Activated CD8-positive, alpha-beta memory T cell treated with anti-CD3 and anti-CD28 coated beads, Interleukin-2, amount 10 ng/mL, durations not matched to agents 7 days and 5 days (primary cell): ENCODE results near the gene ATP5F1D. TPM values are rescaled to one million over a fixed set of nuclear protein-coding genes. Genes with fewer than 3 reads are reported as not detected.

Experiments used
- ATAC-seq: fragments of 150-1000 bp; cut with Tn5 transposase; one replicate; pipeline ENCODE4 v1.10.0; 2021; ENCODE audit warnings: moderate library complexity
- CTCF ChIA-PET: fragments of 350-600 bp; sonication (Branson Sonifier 250); formaldehyde crosslinking; loops from one replicate; lab custom pipeline; 2021; ENCODE audit warnings: antibody characterized with exemption; lab: Charles Lee
- DNase-seq: peaks from one replicate; pipeline ENCODE4 v3.0.0-alpha.2; 2020
- H3K27ac Mint-ChIP-seq: one replicate; pipeline ENCODE4 v1.8.0; 2021; ENCODE audit warnings: mild to moderate bottlenecking, mixed read lengths
- H3K27me3 Mint-ChIP-seq: one replicate; pipeline ENCODE4 v1.8.0; 2021; ENCODE audit warnings: mixed read lengths
- H3K36me3 Mint-ChIP-seq: one replicate; pipeline ENCODE4 v1.8.0; 2021; ENCODE audit warnings: mild to moderate bottlenecking, mixed read lengths
- H3K4me1 Mint-ChIP-seq: one replicate; pipeline ENCODE4 v1.8.0; 2021; ENCODE audit warnings: mixed read lengths
- H3K4me3 Mint-ChIP-seq: one replicate; pipeline ENCODE4 v1.8.0; 2021; ENCODE audit warnings: mild to moderate bottlenecking, moderate library complexity, mixed read lengths
- H3K9me3 Mint-ChIP-seq: one replicate; pipeline ENCODE4 v1.8.0; 2022; ENCODE audit warnings: low read depth, mixed read lengths
- total RNA-seq, 2 experiments: library from RNA; stranded (reverse); gene quantifications; one replicate each; pipeline ENCODE4 v1.2.3, GENCODE V29; 2021

ATP5F1D gene
- total RNA-seq, 2 experiments from 2014 or later, result 190 to 221 TPM

DNA sequence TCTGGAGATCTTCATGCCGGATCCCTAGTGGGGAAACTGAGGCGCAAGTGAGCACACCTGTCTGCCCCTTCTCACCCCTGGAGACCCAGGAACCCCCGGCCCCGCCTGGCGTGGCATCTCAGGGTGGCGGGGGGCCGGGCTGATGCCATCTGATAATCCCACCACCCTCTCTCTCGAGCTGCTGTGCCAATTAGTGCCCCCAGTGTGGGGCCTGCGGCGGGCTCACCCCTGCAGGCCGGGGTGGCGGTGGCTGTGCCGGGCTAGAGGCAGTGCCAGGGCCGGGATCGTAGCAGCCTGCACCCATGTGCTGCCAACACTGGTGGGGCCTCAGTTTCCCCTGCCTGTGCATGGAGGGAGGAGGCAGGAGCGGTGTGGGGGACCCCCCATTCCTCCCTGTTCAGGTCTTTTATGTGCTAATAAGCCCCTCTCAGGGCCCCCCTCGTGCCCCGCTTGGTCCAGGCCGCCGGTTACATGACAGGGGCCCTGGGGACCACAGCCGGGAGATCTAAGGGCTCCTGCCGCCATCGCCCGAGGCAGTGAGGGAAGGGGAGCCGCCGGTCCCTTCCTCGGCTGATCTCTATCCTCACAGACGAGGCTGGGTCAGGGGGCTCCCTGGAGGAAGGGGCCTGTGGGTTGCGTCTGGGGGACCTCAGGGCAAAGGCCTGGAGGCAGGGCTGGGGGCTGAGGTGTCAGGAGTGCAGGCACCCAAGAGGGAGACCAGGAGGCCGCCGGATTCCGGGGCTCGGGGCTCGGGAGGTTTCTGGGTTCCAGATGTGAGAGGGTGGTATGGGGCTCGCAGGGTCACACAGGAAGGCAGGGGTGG, 52.4 kb downstream of the ATP5F1D start:
- DNase-seq, result no peak
- Mint-ChIP-seq H3K27me3 (peaks cover 9% of the 10 kb centered on the region), H3K4me1 (no peaks in the 10 kb centered on the region), H3K36me3 (no peaks in the 10 kb centered on the region), H3K9me3 (no peaks in the 10 kb centered on the region), H3K27ac (no peak overlapping the region), H3K4me3 (no peak overlapping the region)
- CTCF ChIA-PET, result no interaction called here
- ATAC-seq, result no peak

Other genes with a start within 250 kb of the ATP5F1D start
- gene GRIN3B, start 241.3 kb upstream of the ATP5F1D start, total RNA-seq, result not detected
- 100 to 1,000 TPM; 172 to 212 TPM for gene TMEM259, start 220.6 kb upstream of the ATP5F1D start, total RNA-seq
- gene RNU6-2, start 220.2 kb upstream of the ATP5F1D start, total RNA-seq, result not detected
- gene CNN2, start 215.1 kb upstream of the ATP5F1D start, total RNA-seq, result 100 to 1,000 TPM; 295 to 296 TPM
- 10 to 100 TPM; 62.7 to 72.9 TPM for gene ABCA7, start 201.6 kb upstream of the ATP5F1D start, total RNA-seq
- gene ARHGAP45, start 174.6 kb upstream of the ATP5F1D start, total RNA-seq, result 100 to 1,000 TPM; 361 to 481 TPM
- gene POLR2E, start 146.4 kb upstream of the ATP5F1D start, total RNA-seq, result 100 to 1,000 TPM; 173 to 206 TPM
- 100 to 1,000 TPM; 143 to 217 TPM for gene GPX4, start 137.8 kb upstream of the ATP5F1D start, total RNA-seq
- gene SBNO2, start 67.5 kb upstream of the ATP5F1D start, total RNA-seq, result 10 to 100 TPM; 50.6 to 74.7 TPM
- gene STK11, start 36.0 kb upstream of the ATP5F1D start, total RNA-seq, result 10 to 100 TPM; 76.7 to 80.5 TPM
- gene CBARP, start 3.7 kb upstream of the ATP5F1D start, total RNA-seq, result under 1 TPM; 0.29 to 0.52 TPM
- gene MIDN, start 6.8 kb downstream of the ATP5F1D start, total RNA-seq, result 10 to 100 TPM; 73.3 to 88.6 TPM
- 100 to 1,000 TPM; 189 to 210 TPM for gene CIRBP, start 27.6 kb downstream of the ATP5F1D start, total RNA-seq
- 10 to 100 TPM; 54.7 to 60.3 TPM for gene FAM174C, start 33.8 kb downstream of the ATP5F1D start, total RNA-seq
- not detected for gene EFNA2, start 44.1 kb downstream of the ATP5F1D start, total RNA-seq
- 100 to 1,000 TPM; 124 to 135 TPM for gene NDUFS7, start 142.2 kb downstream of the ATP5F1D start, total RNA-seq
- gene GAMT, start 159.8 kb downstream of the ATP5F1D start, total RNA-seq, result 10 to 100 TPM; 19.3 to 20.4 TPM
- 100 to 1,000 TPM; 275 to 283 TPM for gene DAZAP1, start 165.8 kb downstream of the ATP5F1D start, total RNA-seq
- 1,000 to 10,000 TPM; 1,331 to 1,537 TPM for gene RPS15, start 196.6 kb downstream of the ATP5F1D start, total RNA-seq
- gene APC2, start 208.4 kb downstream of the ATP5F1D start, total RNA-seq, result under 1 TPM; 0.03 to 0.12 TPM
- 10 to 100 TPM; 43.3 to 48.9 TPM for gene C19orf25, start 237.5 kb downstream of the ATP5F1D start, total RNA-seq
- 1 to 10 TPM; 1.5 to 4.4 TPM for gene PCSK4, start 248.6 kb downstream of the ATP5F1D start, total RNA-seq
- gene REEP6, start 249.4 kb downstream of the ATP5F1D start, total RNA-seq, result 1 to 10 TPM; 1.0 to 1.3 TPM